ENCODE data around the gene NCOA3.
"Not testable (repeated sequence)": the region's sequence is repeated elsewhere in the genome, so short reads cannot be mapped to it uniquely, and the experiment has no call there.

NCOA3 gene

DNA sequence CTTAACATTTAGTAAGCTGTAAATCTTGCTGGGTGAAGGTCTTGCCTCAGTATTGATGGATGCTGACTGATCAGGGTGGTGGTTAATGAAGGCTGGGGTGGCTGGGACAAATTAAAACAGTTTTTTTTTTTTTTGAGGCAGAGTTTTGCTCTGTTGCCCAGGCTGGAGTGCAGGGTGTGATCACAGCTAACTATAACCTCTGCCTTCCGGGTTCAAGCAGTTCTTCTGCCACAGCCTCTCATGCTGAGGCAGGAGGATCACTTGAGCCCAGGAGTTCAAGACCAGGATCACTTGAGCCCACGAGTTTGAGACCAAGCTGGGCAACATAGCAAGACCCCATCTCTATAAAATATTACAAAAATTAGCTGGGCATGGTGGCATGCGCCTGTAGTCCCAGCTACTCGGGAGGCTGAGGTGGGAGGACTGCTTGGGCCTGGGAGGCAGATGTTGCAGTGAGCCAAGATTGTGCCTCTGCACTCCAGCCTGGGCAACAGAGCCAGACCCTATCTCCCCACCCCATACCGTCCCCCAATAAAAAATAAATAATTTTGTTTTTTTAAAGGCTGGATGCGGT, 67.2 kb downstream of the NCOA3 start:
- Histone ChIP-seq H3K4me3 (ENCODE audit: low read length) (no peak overlapping the region), H3K9me3 (ENCODE audit: control insufficient read depth, low read length) (no peaks in the 10 kb centered on the region), H3K9ac (ENCODE audit: low read length) (no peak overlapping the region), H3K4me1 (ENCODE audit: control insufficient read depth, insufficient read depth, low read length) (peaks cover 29% of the 10 kb centered on the region), H3K27me3 (ENCODE audit: control insufficient read depth, insufficient read depth, low read length) (no peaks in the 10 kb centered on the region), H3K36me3 (ENCODE audit: control insufficient read depth, insufficient read depth, low read length) (no peaks in the 10 kb centered on the region)

DNA sequence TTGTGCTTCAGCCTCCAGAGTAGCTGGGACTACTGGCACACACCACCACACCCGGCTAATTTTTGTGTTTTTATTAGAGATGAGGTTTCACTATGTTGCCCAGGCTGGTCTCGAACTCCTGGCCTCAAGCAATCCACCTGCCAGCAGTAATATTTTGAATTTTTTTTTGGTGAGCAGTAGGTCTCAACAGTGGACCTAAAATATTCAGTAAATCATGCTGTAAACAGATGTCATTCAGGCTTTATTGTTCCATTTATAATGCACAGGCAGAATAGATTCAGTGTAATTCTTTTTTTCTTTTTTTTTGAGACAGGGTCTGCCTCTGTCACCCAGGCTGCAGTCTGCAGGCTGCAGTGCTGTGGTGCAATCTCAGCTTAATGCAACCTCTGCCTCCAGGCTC, 69.7 kb downstream of the NCOA3 start:
- Histone ChIP-seq H3K9ac (ENCODE audit: low read length) (no peak overlapping the region), H3K9me3 (ENCODE audit: control insufficient read depth, low read length) (no peaks in the 10 kb centered on the region), H3K27me3 (ENCODE audit: control insufficient read depth, insufficient read depth, low read length) (no peaks in the 10 kb centered on the region), H3K4me1 (ENCODE audit: control insufficient read depth, insufficient read depth, low read length) (peaks cover 31% of the 10 kb centered on the region), H3K4me3 (ENCODE audit: low read length) (no peak overlapping the region), H3K36me3 (ENCODE audit: control insufficient read depth, insufficient read depth, low read length) (no peaks in the 10 kb centered on the region)

GRCh38 chr20:47572105-47572729, 70.5 kb downstream of the NCOA3 start:
- Histone ChIP-seq H3K9me3 (ENCODE audit: control insufficient read depth, low read length) (no peaks in the 10 kb centered on the region), H3K9ac (ENCODE audit: low read length) (no peak overlapping the region), H3K4me3 (ENCODE audit: low read length) (no peak overlapping the region), H3K36me3 (ENCODE audit: control insufficient read depth, insufficient read depth, low read length) (no peaks in the 10 kb centered on the region), H3K27me3 (ENCODE audit: control insufficient read depth, insufficient read depth, low read length) (no peaks in the 10 kb centered on the region), H3K4me1 (ENCODE audit: control insufficient read depth, insufficient read depth, low read length) (peaks cover 31% of the 10 kb centered on the region)

- peaks cover 23% of the 10 kb centered on the region for H3K4me1 ChIP-seq (ENCODE audit: control insufficient read depth, insufficient read depth, low read length)
- no peaks in the 10 kb centered on the region for H3K9me3 ChIP-seq (ENCODE audit: control insufficient read depth, low read length)
- no peak overlapping the region for H3K9ac ChIP-seq (ENCODE audit: low read length)
- no peak overlapping the region for H3K4me3 ChIP-seq (ENCODE audit: low read length)
- H3K36me3 ChIP-seq (ENCODE audit: control insufficient read depth, insufficient read depth, low read length), result no peaks in the 10 kb centered on the region
- no peaks in the 10 kb centered on the region for H3K27me3 ChIP-seq (ENCODE audit: control insufficient read depth, insufficient read depth, low read length)
Measured at GRCh38 chr20:47573559-47573958, 71.9 kb downstream of the NCOA3 start.

DNA sequence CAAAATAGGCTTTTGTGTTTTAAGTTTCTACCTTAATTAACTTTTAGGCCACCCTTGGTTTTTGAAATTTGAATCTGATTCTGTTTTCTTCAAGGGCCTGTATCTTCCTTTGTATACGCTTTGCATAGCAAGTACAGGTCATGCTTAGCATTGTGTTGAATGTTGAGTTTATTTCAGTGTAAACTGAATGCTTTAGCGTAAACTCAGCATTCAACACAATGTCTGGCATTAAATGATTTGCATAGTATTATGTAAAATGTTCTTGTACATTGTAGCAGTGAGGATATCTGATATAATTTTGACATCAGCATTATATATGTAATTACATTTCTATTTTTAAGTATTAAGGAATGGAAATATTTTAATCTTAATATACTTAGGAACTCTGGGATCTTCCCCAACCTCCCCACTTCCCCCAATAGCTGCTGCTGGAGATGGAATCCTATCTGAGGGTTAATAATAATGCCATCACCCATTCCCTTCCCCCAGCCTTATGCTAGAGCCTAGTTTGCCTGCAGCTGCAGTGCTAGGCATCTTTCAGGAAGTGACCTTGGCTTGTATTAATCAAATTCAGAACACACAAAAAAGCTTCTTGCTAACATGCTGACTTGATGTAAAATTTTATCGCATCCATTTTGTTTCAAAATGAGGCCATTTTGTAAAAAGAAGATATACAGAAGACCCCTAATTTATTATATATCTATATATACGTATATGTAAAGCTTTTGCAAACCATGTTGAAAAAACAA, 73.1 kb downstream of the NCOA3 start:
- Histone ChIP-seq H3K27me3 (ENCODE audit: control insufficient read depth, insufficient read depth, low read length) (no peaks in the 10 kb centered on the region), H3K4me1 (ENCODE audit: control insufficient read depth, insufficient read depth, low read length) (peaks cover 34% of the 10 kb centered on the region)

DNA sequence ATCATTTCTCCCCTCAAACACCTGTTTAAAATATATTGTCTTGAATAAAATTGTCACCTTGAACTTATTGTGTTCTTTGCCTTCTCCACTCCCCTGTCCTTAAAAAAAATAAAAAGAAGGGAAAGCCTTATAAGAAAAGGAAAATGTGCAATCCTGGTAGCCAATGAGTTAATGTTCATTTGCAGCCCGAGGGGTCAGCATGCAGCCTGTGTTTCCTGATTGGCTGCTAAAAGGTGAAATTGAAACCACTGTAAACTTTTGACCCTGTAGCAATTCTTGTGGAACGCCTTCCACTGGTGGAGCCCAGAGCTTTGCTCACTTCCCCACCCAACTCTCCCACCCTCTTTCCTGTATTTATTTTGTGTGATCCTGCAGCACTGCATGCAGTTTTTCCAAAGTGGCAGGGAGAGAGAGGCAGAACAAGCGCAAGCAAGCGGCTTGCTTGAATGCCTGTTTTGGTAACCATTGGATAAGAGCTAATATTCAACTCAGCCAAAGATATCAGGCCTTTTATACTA, 74.9 kb downstream of the NCOA3 start:
- no peaks in the 10 kb centered on the region for H3K36me3 ChIP-seq (ENCODE audit: control insufficient read depth, insufficient read depth, low read length)
- H3K9me3 ChIP-seq (ENCODE audit: control insufficient read depth, low read length), result no peaks in the 10 kb centered on the region
- H3K4me1 ChIP-seq (ENCODE audit: control insufficient read depth, insufficient read depth, low read length), result peaks cover 36% of the 10 kb centered on the region
- no peak overlapping the region for H3K4me3 ChIP-seq (ENCODE audit: low read length)
- H3K27me3 ChIP-seq (ENCODE audit: control insufficient read depth, insufficient read depth, low read length), result no peaks in the 10 kb centered on the region
- peak overlapping the region; percentile 52 for H3K9ac ChIP-seq (ENCODE audit: low read length)

More for the DNA sequence above, 73.1 kb downstream of the NCOA3 start:
- Histone ChIP-seq H3K4me3 (ENCODE audit: low read length) (no peak overlapping the region), H3K36me3 (ENCODE audit: control insufficient read depth, insufficient read depth, low read length) (no peaks in the 10 kb centered on the region), H3K9me3 (ENCODE audit: control insufficient read depth, low read length) (no peaks in the 10 kb centered on the region), H3K9ac (ENCODE audit: low read length) (no peak overlapping the region)

GRCh38 chr20:47577314-47577713, 75.6 kb downstream of the NCOA3 start:
- Histone ChIP-seq H3K27me3 (ENCODE audit: control insufficient read depth, insufficient read depth, low read length) (no peaks in the 10 kb centered on the region), H3K4me1 (ENCODE audit: control insufficient read depth, insufficient read depth, low read length) (peaks cover 36% of the 10 kb centered on the region), H3K36me3 (ENCODE audit: control insufficient read depth, insufficient read depth, low read length) (no peaks in the 10 kb centered on the region), H3K4me3 (ENCODE audit: low read length) (no peak overlapping the region), H3K9me3 (ENCODE audit: control insufficient read depth, low read length) (no peaks in the 10 kb centered on the region), H3K9ac (ENCODE audit: low read length) (no peak overlapping the region)

DNA sequence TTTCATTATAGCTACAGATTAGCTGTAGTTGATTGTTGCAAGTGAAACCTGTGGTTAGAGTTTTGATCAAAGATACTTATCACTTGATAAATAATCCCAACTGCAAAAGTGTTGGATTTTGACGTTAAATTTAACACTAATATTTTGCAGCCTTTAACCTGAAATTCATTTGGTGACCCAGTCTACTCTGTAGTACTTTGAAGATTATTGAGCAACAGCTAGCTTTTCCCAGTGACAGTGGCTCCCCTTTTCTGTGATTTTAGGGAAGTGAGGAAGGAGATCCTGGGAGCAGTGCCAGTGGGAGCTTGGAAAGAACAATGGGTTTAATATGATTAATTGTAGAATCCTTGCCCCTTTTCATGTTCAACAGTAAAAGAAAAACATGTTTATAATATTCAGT, 76.9 kb downstream of the NCOA3 start:
- Histone ChIP-seq H3K36me3 (ENCODE audit: control insufficient read depth, insufficient read depth, low read length) (no peaks in the 10 kb centered on the region), H3K9ac (ENCODE audit: low read length) (no peak overlapping the region), H3K27me3 (ENCODE audit: control insufficient read depth, insufficient read depth, low read length) (no peaks in the 10 kb centered on the region), H3K9me3 (ENCODE audit: control insufficient read depth, low read length) (no peaks in the 10 kb centered on the region), H3K4me3 (ENCODE audit: low read length) (no peak overlapping the region), H3K4me1 (ENCODE audit: control insufficient read depth, insufficient read depth, low read length) (peaks cover 36% of the 10 kb centered on the region)

- H3K4me1 ChIP-seq (ENCODE audit: control insufficient read depth, insufficient read depth, low read length), result peaks cover 27% of the 10 kb centered on the region
- not testable (repeated sequence) for H3K27me3 ChIP-seq (ENCODE audit: control insufficient read depth, insufficient read depth, low read length); H3K9me3 ChIP-seq (ENCODE audit: control insufficient read depth, low read length); H3K36me3 ChIP-seq (ENCODE audit: control insufficient read depth, insufficient read depth, low read length); H3K9ac ChIP-seq (ENCODE audit: low read length); H3K4me3 ChIP-seq (ENCODE audit: low read length)
Measured at GRCh38 chr20:47580686-47581085, 79.0 kb downstream of the NCOA3 start.

GRCh38 chr20:47581090-47581489, 79.4 kb downstream of the NCOA3 start:
- H3K27me3 ChIP-seq (ENCODE audit: control insufficient read depth, insufficient read depth, low read length), result no peaks in the 10 kb centered on the region

DNA sequence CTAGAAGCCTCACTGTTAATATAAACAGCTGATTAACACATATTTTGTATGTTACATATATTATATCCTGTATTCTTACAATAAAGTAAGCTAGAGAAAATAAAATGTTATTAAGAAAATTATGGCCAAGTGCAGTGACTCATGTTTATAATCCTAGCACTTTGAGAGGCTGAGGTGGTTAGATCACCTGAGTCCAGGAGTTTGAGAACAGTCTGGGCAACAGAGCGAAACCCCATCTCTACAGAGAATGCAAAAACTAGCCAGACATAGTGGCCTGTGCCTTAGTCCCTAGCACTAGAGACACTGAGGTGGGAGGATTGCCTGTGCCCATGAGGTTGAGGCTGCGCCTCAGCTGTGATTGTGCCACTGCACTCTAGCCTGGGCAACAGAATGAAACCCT, 81.9 kb downstream of the NCOA3 start:
- H3K36me3 ChIP-seq (ENCODE audit: control insufficient read depth, insufficient read depth, low read length), result no peaks in the 10 kb centered on the region
- H3K27me3 ChIP-seq (ENCODE audit: control insufficient read depth, insufficient read depth, low read length), result no peaks in the 10 kb centered on the region
- no peaks in the 10 kb centered on the region for H3K9me3 ChIP-seq (ENCODE audit: control insufficient read depth, low read length)
- no peak overlapping the region for H3K4me3 ChIP-seq (ENCODE audit: low read length)
- H3K9ac ChIP-seq (ENCODE audit: low read length), result no peak overlapping the region
- H3K4me1 ChIP-seq (ENCODE audit: control insufficient read depth, insufficient read depth, low read length), result peaks cover 12% of the 10 kb centered on the region

More at GRCh38 chr20:47581090-47581489, 79.4 kb downstream of the NCOA3 start:
- no peak overlapping the region for H3K4me3 ChIP-seq (ENCODE audit: low read length)
- H3K9me3 ChIP-seq (ENCODE audit: control insufficient read depth, low read length), result no peaks in the 10 kb centered on the region
- no peaks in the 10 kb centered on the region for H3K36me3 ChIP-seq (ENCODE audit: control insufficient read depth, insufficient read depth, low read length)
- H3K4me1 ChIP-seq (ENCODE audit: control insufficient read depth, insufficient read depth, low read length), result peaks cover 23% of the 10 kb centered on the region
- H3K9ac ChIP-seq (ENCODE audit: low read length), result no peak overlapping the region

GRCh38 chr20:47585087-47585747, 83.5 kb downstream of the NCOA3 start:
- H3K4me3 ChIP-seq (ENCODE audit: low read length), result no peak overlapping the region
- H3K36me3 ChIP-seq (ENCODE audit: control insufficient read depth, insufficient read depth, low read length), result no peaks in the 10 kb centered on the region
- H3K4me1 ChIP-seq (ENCODE audit: control insufficient read depth, insufficient read depth, low read length), result no peaks in the 10 kb centered on the region

More at GRCh38 chr20:47585087-47585747, 83.5 kb downstream of the NCOA3 start:
- Histone ChIP-seq H3K27me3 (ENCODE audit: control insufficient read depth, insufficient read depth, low read length) (no peaks in the 10 kb centered on the region), H3K9ac (ENCODE audit: low read length) (no peak overlapping the region), H3K9me3 (ENCODE audit: control insufficient read depth, low read length) (no peaks in the 10 kb centered on the region)
